GM19240 (cell line): ENCODE data around the gene AURKB.

Source experiments
- DNase-seq: peaks from one replicate; pipeline ENCODE4 v3.0.0; 2011; ENCODE audit warnings: low spot score; ENCODE audit not compliant: insufficient read length

Gene AURKB

GRCh38 chr17:8162233-8162996, 48.0 kb downstream of the AURKB start, which contains the start of gene VAMP2:
VAMP2 (minus strand) TSS chr17:8162948; CDS start chr17:8162879, 69 bp downstream.
- DNase-seq = no peak

DNA sequence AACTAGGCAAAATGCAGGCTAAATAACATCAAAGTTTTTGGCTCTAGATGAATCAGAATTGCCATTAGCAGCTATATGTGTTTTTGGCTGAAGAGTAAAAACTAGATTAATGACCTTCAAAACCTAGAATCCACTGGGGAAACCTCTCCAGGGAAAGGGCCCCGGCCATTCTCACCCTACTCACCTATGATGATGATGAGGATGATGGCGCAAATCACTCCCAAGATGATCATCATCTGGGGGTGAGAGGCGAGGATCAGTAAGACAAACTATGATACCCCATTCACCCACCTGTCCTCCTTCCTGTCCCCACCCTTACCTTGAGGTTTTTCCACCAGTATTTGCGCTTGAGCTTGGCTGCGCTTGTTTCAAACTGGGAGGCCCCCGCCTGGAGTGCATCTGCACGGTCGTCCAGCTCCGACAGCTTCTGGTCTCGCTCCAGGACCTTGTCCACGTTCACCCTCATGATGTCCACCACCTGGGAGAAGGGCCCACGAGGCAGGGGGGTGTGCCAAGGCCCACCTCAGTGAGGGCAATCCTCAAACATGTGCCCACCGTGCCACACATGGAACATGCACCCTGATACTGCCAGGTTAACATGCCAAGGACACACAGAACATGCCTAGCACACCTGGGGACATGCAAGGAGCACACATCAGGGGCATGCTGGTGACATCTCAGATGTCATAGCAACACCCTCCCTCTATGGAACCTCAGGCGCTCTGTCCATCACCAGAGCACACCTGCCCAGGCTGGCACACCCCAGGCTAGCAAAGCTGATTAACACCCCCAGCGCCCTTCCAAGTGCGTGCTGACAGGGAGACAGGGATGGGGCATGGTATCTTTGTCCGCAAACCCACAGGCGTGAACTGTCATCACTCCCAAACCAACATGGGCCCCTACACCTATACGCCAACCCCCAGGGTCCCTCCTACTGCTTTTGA, 48.8 kb downstream of the AURKB start:
- no peak for DNase-seq

GRCh38 chr17:8160741-8161221, 49.6 kb downstream of the AURKB start:
- no peak for DNase-seq

GRCh38 chr17:8160224-8160577, 50.2 kb downstream of the AURKB start:
- no peak for DNase-seq

GRCh38 chr17:8159459-8160223, 50.7 kb downstream of the AURKB start:
- DNase-seq = no peak

- DNase-seq = no peak
Measured at GRCh38 chr17:8159032-8159400, 51.4 kb downstream of the AURKB start.

GRCh38 chr17:8158267-8159031, 51.9 kb downstream of the AURKB start:
- DNase-seq = peak; percentile 86

GRCh38 chr17:8156246-8156992, 54.0 kb downstream of the AURKB start:
- DNase-seq = peak; percentile 95

- DNase-seq = no peak
Measured at GRCh38 chr17:8155996-8156245, 54.5 kb downstream of the AURKB start.

GRCh38 chr17:8155231-8155995, 55.0 kb downstream of the AURKB start:
- DNase-seq = no peak
